HEK293 (cell line): Measurements from ENCODE around the gene TRPM2.

Experiments used
- PRDM1 ChIP-seq: fragments of 450-650 bp; formaldehyde crosslinking; IDR thresholded peaks from 2 replicates; pipeline ENCODE4; 2016; ENCODE audit warnings: missing biosample characterization, missing genetic modification characterization
- RBAK ChIP-seq: fragments of 450-650 bp; formaldehyde crosslinking; IDR thresholded peaks from 2 replicates; pipeline ENCODE4 v1.5.1; 2016; ENCODE audit warnings: missing biosample characterization, missing genetic modification characterization
- REPIN1 ChIP-seq: fragments of 450-650 bp; formaldehyde crosslinking; IDR thresholded peaks from 2 replicates; pipeline ENCODE4 v1.5.1; 2017; ENCODE audit warnings: missing biosample characterization, missing genetic modification characterization, low read depth
- SETDB1 ChIP-seq: IDR thresholded peaks from one replicate; pipeline ENCODE4 v1.6.1; 2017; ENCODE audit warnings: mild to moderate bottlenecking, low read length, moderate library complexity, mixed read lengths; ENCODE audit not compliant: insufficient read length
- YY1 ChIP-seq: fragments of 450-650 bp; formaldehyde crosslinking; IDR thresholded peaks from 2 replicates; pipeline ENCODE4 v1.5.1; 2018; ENCODE audit warnings: missing biosample characterization, missing genetic modification characterization
- ZEB2 ChIP-seq: fragments of 450-650 bp; formaldehyde crosslinking; IDR thresholded peaks from 2 replicates; pipeline ENCODE4 v1.5.1; 2016; ENCODE audit warnings: missing biosample characterization, missing genetic modification characterization
- ZFP69B ChIP-seq: fragments of 450-650 bp; formaldehyde crosslinking; IDR thresholded peaks from 2 replicates; pipeline ENCODE4 v1.5.1; 2016; ENCODE audit warnings: missing biosample characterization, missing genetic modification characterization
- ZNF138 ChIP-seq: fragments of 450-650 bp; formaldehyde crosslinking; IDR thresholded peaks from 2 replicates; pipeline ENCODE4 v1.5.1; 2016; ENCODE audit warnings: missing biosample characterization, missing genetic modification characterization, borderline replicate concordance
- ZNF76 ChIP-seq: fragments of 450-650 bp; formaldehyde crosslinking; IDR thresholded peaks from 2 replicates; pipeline ENCODE4; 2016; ENCODE audit warnings: low read depth, missing biosample characterization, missing genetic modification characterization, borderline replicate concordance
- ZNF777 ChIP-seq: fragments of 450-650 bp; formaldehyde crosslinking; IDR thresholded peaks from 2 replicates; pipeline ENCODE4 v1.5.1; 2017; ENCODE audit warnings: missing biosample characterization, missing genetic modification characterization, borderline replicate concordance
- ZNF792 ChIP-seq: fragments of 450-650 bp; formaldehyde crosslinking; IDR thresholded peaks from 2 replicates; pipeline ENCODE4 v1.5.1; 2016; ENCODE audit warnings: missing biosample characterization, missing genetic modification characterization
- TF ChIP-seq, protein P1 (sequence below): fragments of 450-650 bp; formaldehyde crosslinking; IDR thresholded peaks from 2 replicates; pipeline ENCODE4 v1.5.1; 2016; ENCODE audit warnings: missing biosample characterization, missing genetic modification characterization
- TF ChIP-seq, protein P2 (sequence below): fragments of 450-650 bp; formaldehyde crosslinking; IDR thresholded peaks from 2 replicates; pipeline ENCODE4 v1.5.1; 2016; ENCODE audit warnings: missing biosample characterization, missing genetic modification characterization
- TF ChIP-seq, protein P3 (sequence below): fragments of 450-650 bp; formaldehyde crosslinking; IDR thresholded peaks from 2 replicates; pipeline ENCODE4 v1.5.1; 2016; ENCODE audit warnings: missing biosample characterization, missing genetic modification characterization

DNA sequence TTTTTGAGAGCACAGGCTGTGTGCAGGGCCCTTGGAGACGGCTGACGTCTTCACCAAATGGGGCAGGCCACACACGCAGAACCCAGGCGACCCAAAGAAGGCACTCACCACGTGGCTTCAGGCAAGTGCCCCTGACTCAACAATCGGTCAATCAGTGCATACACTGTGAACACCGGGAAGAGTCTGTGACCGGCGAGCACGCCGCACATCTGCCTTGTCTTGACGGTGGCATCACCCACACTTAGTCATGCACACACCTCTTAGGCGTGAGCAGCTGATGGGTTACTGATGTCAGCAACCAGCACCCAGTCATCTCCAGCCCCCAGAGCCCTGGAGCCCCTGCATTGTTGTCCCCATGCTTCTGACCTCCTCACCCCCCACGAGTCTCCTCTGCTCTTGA is 97.0 kb downstream of the TRPM2 start:
- TF ChIP-seq, protein P1, sequence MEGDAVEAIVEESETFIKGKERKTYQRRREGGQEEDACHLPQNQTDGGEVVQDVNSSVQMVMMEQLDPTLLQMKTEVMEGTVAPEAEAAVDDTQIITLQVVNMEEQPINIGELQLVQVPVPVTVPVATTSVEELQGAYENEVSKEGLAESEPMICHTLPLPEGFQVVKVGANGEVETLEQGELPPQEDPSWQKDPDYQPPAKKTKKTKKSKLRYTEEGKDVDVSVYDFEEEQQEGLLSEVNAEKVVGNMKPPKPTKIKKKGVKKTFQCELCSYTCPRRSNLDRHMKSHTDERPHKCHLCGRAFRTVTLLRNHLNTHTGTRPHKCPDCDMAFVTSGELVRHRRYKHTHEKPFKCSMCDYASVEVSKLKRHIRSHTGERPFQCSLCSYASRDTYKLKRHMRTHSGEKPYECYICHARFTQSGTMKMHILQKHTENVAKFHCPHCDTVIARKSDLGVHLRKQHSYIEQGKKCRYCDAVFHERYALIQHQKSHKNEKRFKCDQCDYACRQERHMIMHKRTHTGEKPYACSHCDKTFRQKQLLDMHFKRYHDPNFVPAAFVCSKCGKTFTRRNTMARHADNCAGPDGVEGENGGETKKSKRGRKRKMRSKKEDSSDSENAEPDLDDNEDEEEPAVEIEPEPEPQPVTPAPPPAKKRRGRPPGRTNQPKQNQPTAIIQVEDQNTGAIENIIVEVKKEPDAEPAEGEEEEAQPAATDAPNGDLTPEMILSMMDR (tag by site-specific recombination), result no peak
- TF ChIP-seq ZEB2 (tag by site-specific recombination), result no peak
- TF ChIP-seq RBAK, result no peak
- TF ChIP-seq, protein P2, sequence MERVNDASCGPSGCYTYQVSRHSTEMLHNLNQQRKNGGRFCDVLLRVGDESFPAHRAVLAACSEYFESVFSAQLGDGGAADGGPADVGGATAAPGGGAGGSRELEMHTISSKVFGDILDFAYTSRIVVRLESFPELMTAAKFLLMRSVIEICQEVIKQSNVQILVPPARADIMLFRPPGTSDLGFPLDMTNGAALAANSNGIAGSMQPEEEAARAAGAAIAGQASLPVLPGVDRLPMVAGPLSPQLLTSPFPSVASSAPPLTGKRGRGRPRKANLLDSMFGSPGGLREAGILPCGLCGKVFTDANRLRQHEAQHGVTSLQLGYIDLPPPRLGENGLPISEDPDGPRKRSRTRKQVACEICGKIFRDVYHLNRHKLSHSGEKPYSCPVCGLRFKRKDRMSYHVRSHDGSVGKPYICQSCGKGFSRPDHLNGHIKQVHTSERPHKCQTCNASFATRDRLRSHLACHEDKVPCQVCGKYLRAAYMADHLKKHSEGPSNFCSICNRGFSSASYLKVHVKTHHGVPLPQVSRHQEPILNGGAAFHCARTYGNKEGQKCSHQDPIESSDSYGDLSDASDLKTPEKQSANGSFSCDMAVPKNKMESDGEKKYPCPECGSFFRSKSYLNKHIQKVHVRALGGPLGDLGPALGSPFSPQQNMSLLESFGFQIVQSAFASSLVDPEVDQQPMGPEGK, result no peak
- no peak for TF ChIP-seq ZNF76
- no peak for TF ChIP-seq ZFP69B (tag by site-specific recombination)
- no peak for TF ChIP-seq ZNF777 (tag by site-specific recombination)
- TF ChIP-seq ZNF792 (tag by site-specific recombination), result no peak
- TF ChIP-seq YY1 (tag by site-specific recombination), result no peak
- no peak for TF ChIP-seq SETDB1
- no peak for TF ChIP-seq ZNF138 (tag by site-specific recombination)
- TF ChIP-seq, protein P3, sequence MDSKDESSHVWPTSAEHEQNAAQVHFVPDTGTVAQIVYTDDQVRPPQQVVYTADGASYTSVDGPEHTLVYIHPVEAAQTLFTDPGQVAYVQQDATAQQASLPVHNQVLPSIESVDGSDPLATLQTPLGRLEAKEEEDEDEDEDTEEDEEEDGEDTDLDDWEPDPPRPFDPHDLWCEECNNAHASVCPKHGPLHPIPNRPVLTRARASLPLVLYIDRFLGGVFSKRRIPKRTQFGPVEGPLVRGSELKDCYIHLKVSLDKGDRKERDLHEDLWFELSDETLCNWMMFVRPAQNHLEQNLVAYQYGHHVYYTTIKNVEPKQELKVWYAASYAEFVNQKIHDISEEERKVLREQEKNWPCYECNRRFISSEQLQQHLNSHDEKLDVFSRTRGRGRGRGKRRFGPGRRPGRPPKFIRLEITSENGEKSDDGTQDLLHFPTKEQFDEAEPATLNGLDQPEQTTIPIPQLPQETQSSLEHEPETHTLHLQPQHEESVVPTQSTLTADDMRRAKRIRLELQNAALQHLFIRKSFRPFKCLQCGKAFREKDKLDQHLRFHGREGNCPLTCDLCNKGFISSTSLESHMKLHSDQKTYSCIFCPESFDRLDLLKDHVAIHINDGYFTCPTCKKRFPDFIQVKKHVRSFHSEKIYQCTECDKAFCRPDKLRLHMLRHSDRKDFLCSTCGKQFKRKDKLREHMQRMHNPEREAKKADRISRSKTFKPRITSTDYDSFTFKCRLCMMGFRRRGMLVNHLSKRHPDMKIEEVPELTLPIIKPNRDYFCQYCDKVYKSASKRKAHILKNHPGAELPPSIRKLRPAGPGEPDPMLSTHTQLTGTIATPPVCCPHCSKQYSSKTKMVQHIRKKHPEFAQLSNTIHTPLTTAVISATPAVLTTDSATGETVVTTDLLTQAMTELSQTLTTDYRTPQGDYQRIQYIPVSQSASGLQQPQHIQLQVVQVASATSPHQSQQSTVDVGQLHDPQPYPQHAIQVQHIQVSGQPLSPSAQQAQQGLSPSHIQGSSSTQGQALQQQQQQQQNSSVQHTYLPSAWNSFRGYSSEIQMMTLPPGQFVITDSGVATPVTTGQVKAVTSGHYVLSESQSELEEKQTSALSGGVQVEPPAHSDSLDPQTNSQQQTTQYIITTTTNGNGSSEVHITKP, result no peak
- no peak for TF ChIP-seq REPIN1 (tag by site-specific recombination)
- no peak for TF ChIP-seq PRDM1 (tag by site-specific recombination)
